ENCODE results near the gene CFAP20DC.
"Not testable (repeated sequence)": the region's sequence is repeated elsewhere in the genome, so short reads cannot be mapped to it uniquely, and the experiment has no call there.

CFAP20DC gene

GRCh38 chr3:58986654-58987053, 63.2 kb downstream of the CFAP20DC start:
- no peak overlapping the region for H3K4me3 ChIP-seq (ENCODE audit: low read depth, low read length)
- no peak for TF ChIP-seq CTCF (IDR thresholded peaks at IDR 0.05; ENCODE audit: insufficient read depth, low read depth, low read length, missing control alignments)
- DNase-seq (ENCODE audit: low read depth): no peak

DNA sequence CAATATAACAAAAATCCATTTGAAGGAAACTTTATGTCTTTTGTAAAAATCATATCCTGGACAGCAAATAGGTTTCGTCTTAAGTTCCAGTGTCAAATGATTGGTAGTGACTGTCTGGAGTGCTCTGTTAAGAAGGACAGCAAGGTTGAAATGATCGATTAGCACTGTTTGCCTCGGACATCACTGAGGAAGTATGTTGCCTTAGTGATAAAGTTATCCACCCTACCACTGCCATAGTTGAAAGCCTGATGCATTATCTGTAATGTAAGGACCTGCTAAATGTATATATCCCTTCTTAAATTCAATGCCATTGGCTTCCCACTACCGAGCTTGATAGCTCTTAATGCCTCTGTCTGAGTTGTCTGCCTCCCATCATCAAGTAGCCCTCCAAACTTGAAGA, 70.0 kb downstream of the CFAP20DC start:
- DNase-seq (ENCODE audit: low read depth): no peak
- TF ChIP-seq CTCF (IDR thresholded peaks at IDR 0.05; ENCODE audit: insufficient read depth, low read depth, low read length, missing control alignments): no peak
- no peak overlapping the region for H3K4me3 ChIP-seq (ENCODE audit: low read depth, low read length)

DNA sequence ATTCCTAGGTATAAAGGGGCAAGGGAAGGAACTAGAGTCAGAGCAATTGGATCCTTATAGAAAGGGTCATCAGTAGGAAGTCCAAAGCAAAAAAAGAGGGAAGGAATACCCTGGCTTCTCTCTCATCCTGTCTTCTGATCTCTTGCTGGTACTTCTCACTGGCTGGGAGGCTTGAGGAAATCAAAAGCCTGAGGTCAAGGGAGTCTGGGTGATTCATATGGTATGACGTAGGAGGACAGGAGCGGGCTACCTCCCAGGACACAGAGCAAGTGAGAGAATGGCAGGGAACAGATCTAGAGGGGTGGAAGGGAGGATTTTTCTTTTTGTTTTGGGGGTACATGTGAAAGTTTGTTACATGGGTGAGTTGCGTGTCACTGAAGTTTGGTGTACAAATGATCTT, 76.0 kb downstream of the CFAP20DC start:
- no peak overlapping the region for H3K4me3 ChIP-seq (ENCODE audit: low read depth, low read length)
- no peak for DNase-seq (ENCODE audit: low read depth)
- no peak for TF ChIP-seq CTCF (IDR thresholded peaks at IDR 0.05; ENCODE audit: insufficient read depth, low read depth, low read length, missing control alignments)

GRCh38 chr3:58967866-58968265, 82.0 kb downstream of the CFAP20DC start:
- not testable (repeated sequence) for H3K4me3 ChIP-seq (ENCODE audit: low read depth, low read length); DNase-seq (ENCODE audit: low read depth)

- H3K4me3 ChIP-seq (ENCODE audit: low read depth, low read length): no peak overlapping the region
- TF ChIP-seq CTCF (IDR thresholded peaks at IDR 0.05; ENCODE audit: insufficient read depth, low read depth, low read length, missing control alignments): no peak
- no peak for DNase-seq (ENCODE audit: low read depth)
These were observed 84.0 kb downstream of the CFAP20DC start for GRCh38 chr3:58965865-58966264.

DNA sequence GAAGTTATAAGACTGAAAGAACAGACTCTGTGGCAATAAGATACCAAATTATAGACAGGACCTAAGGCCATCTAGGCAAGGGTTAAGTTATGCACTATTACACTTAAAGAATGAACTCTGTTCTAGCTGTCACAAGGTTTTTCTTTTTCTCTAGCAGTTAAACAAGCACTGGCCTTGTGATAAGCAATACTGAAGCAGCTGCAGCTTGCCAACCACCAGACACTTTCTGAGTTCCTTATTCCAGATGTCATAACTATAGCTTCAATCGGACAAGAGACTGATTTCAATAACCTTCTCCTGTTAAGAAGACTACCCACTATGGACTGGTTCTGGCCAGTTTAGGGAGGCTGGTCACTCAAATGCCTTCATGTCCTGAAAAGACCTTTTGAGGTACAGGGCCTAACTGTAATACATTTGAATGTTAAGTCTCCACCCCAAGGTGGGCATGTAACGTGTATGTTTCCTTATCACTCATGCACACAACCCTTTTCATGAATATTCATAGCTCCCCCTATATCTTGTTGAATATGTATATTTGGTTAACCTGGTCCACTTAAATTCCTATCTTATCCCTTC, 85.8 kb downstream of the CFAP20DC start:
- no peak overlapping the region for H3K4me3 ChIP-seq (ENCODE audit: low read depth, low read length)
- DNase-seq (ENCODE audit: low read depth): no peak
- no peak for TF ChIP-seq CTCF (IDR thresholded peaks at IDR 0.05; ENCODE audit: insufficient read depth, low read depth, low read length, missing control alignments)

DNA sequence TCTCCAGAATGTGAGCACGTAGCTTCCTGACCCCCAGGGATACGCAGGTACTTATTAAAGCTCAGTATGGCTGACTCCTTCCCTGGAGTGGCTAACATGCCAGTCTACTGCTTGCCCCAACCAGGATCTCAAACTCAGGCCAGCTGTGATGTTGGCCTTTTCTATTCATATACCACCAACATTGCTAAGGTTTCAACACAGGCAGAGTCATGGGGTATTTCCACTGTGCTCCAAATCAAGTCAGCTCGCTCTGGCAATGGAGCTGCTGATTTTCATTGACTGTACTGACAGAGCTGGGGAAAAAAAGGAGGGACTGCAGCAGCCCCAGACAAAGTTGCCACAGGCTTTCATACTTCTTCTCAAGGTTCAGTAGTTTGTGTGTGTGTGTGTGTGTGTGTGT, 87.0 kb downstream of the CFAP20DC start:
- no peak for TF ChIP-seq CTCF (IDR thresholded peaks at IDR 0.05; ENCODE audit: insufficient read depth, low read depth, low read length, missing control alignments)
- DNase-seq (ENCODE audit: low read depth): no peak
- no peak overlapping the region for H3K4me3 ChIP-seq (ENCODE audit: low read depth, low read length)
